Transverse colon (tissue), 4 donors: ENCODE results near the gene GPANK1. TPM values are rescaled to one million over a fixed set of nuclear protein-coding genes. Genes with fewer than 3 reads are reported as not detected.
A peak's percentile ranks its signal among the peaks of the same experiment; 100 is the strongest.

ENCODE experiments used
- DNase-seq: peaks from one replicate; pipeline ENCODE4 v3.0.0-alpha.2; 2019
- H3K27ac ChIP-seq, 4 donors: fragments of 200-600 bp; sonication (generic); 2 replicates each; pipeline ENCODE4 v1.5.1; 2016 to 2018; ENCODE audit warnings: inconsistent platforms in 4 of 4
- H3K27me3 ChIP-seq: fragments of 200-600 bp; sonication (generic); 2 replicates; pipeline ENCODE4 v1.5.1; 2017; ENCODE audit warnings: inconsistent platforms
- H3K36me3 ChIP-seq, 4 donors: fragments of 200-600 bp; sonication (generic); 2 replicates each; pipeline ENCODE4 v1.5.1; 2017 to 2019; ENCODE audit warnings: inconsistent platforms in 4 of 4
- H3K4me1 ChIP-seq, 4 donors: fragments of 200-600 bp; sonication (generic); 2 replicates each; pipeline ENCODE4 v1.5.1; 2017 to 2020; ENCODE audit warnings: inconsistent platforms in 4 of 4
- H3K4me3 ChIP-seq, 4 donors: fragments of 200-600 bp; sonication (generic); 1 replicate in 1 of 4; 2 replicates in 3 of 4; pipeline versions ENCODE4 v1.5.1 to v1.6.1; 2017 to 2019; ENCODE audit warnings: inconsistent platforms in 4 of 4
- H3K9me3 ChIP-seq, 2 donors: fragments of 200-600 bp; sonication (generic); 2 replicates each; pipeline ENCODE4 v1.5.1; 2017 to 2019; ENCODE audit warnings: inconsistent platforms in 2 of 2
- CTCF ChIP-seq, 5 experiments: fragments of 200-600 bp in 3 of 5; fragments of 450-650 bp in 2 of 5; sonication (generic) in 3 of 5; IDR thresholded peaks; 1 replicate in 2 of 5; 2 replicates in 3 of 5; pipeline ENCODE4 v1.5.1; 2016 to 2017; ENCODE audit warnings: antibody characterized with exemption in 5 of 5, inconsistent platforms in 3 of 5, mild to moderate bottlenecking in 2 of 5, moderate library complexity in 1 of 5
- EP300 ChIP-seq: sonication (generic); formaldehyde crosslinking; IDR thresholded peaks from one replicate; pipeline ENCODE4 v1.6.1; 2017; ENCODE audit warnings: antibody characterized with exemption, low read depth
- POLR2A ChIP-seq: fragments of 450-650 bp; IDR thresholded peaks from one replicate; pipeline ENCODE4 v1.6.1; 2016; ENCODE audit warnings: antibody characterized with exemption, mild to moderate bottlenecking, moderate library complexity
- POLR2AphosphoS5 ChIP-seq, 3 donors: sonication (generic); formaldehyde crosslinking; IDR thresholded peaks; one replicate each; pipeline ENCODE4 v1.6.1; 2016; ENCODE audit warnings: antibody characterized with exemption in 3 of 3
- WGBS, 2 donors: methylation state at CpG; one replicate each; pipeline ENCODE4 v1.1.5; 2018; ENCODE audit warnings: low coverage in 1 of 2; 5-methylcytosine and 5-hydroxymethylcytosine counted together
- in situ Hi-C, 4 donors: fragments of 200-750 bp; cut with MboI; loops; one replicate each; pipeline versions ENCODE4 v1.15.0 to v1.15.1; 2017; ENCODE audit warnings: low sequenced_read_pairs in 3 of 4, low pct_ligation_motif_present in 1 of 4, low pct_unique_long_range_greater_than_20kb in 1 of 4
- intact Hi-C: fragments of 100-400 bp; cut with DNase I; formaldehyde crosslinking; loops from one replicate; pipeline ENCODE4 v1.15.1; 2023; ENCODE audit warnings: low total_unique reads
- total RNA-seq, 4 donors: library from RNA; depleted of rRNA; stranded (reverse); fragments of >200 nt; gene quantifications; one replicate each; pipeline ENCODE4 v1.1.0, GENCODE V29; 2016

Gene GPANK1
- 10 to 100 TPM in 3 of 4 donors, 1 to 10 TPM in 1; 2.4 to 32.9 (median 23.2) TPM for total RNA-seq

DNA sequence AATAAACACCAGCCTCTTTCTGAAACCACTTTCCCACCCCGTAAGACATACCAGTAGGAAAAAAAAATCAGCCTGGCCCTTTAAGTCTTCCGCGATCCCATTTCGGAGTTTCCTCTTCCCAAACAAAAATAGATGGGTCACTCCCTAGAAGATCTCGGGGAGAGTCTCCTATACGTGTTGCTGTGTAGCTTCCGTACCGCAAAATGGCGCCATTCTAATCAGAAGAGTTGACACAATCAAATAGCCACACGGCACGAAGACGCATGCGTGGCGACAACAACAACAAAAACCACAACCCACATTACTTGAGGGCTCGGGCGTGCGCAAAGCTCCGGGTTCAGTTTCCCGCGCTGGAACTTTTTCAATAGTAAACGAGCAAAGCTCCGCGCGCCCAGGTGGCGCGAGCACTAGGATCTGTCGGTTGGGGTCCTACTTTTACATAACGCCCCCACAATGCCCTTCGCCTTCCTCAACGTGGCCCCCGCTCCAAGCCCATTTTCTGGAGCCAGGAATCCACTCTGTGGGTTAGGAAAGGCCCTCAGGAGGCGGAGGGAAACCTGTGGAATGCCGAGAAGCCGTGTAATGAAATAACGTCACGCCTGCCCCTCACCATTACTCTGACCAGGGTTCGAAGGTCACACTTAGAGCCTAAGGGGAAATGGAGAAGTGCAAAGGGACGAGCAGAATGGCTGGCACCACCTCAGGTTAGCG, at the start of gene GPANK1:
Gene GPANK1, minus strand, starts transcription at position 208 of the 711 bp plus-strand sequence. CDS start 519 bp downstream, outside the sequence.
- WGBS, 2 donors, result 0 to 1% methylated on average over 1 to 38 of the region's 39 CpGs
- DNase-seq, result peak; percentile 93
- in situ Hi-C loops (no loop called here), intact Hi-C loops (no loop called here)
- H3K36me3 ChIP-seq, result peaks cover 0 to 35% (median 14%) of the 10 kb centered on the region in 4 donors
- TF ChIP-seq POLR2A (peak; percentile 66), EP300 (no peak), POLR2AphosphoS5 (IDR thresholded peaks at IDR 0.05) (peak; percentile 81 to 89 (median 84)), CTCF (IDR thresholded peaks at IDR 0.05) (no peak)
- peak within 1 kb of the TSS; percentile 47 to 96 (median 84) for H3K4me3 ChIP-seq
- H3K9me3 ChIP-seq, result no peaks in the 10 kb centered on the region
- peaks cover 23 to 55% (median 31%) of the 10 kb centered on the region in 4 donors for H3K4me1 ChIP-seq
- peak within 1 kb of the TSS; percentile 93 to 99 (median 98) for H3K27ac ChIP-seq
- no peaks in the 10 kb centered on the region for H3K27me3 ChIP-seq

DNA sequence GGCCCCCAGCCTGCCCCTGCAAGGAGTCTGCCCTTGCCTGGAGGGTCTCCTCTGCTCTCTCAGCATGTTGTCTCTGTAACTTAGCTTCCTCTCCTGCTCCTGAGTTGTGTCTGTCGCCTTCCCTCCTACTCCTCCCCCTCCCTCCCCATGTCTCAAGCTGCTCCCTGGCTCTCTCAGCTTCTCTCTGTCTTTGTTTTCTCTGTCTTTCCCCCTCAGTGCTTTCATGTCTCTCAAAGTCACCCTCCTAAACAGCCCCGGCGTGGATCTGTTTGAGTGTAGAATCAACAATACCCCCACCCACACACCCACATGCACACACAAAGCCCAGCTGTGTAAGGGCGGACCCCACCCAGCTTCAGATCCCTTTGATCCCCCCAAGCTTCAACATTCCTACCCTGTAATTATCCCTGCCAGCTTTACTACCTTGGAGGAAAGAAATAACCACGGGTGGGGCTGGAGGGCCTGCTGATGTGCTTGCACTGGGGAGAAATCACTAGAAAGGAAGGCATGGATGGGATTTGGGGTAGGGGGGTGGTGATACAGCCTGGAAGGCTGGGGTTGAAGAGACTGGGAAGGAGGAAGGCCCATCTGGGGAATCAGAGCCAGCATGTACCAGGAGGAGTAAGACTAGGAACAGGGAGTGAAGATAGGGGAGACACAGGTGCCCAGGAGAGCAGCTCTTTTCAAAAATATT, 49.3 kb upstream of the GPANK1 start:
- H3K36me3 ChIP-seq, result no peaks in the 10 kb centered on the region
- H3K9me3 ChIP-seq, result no peaks in the 10 kb centered on the region
- no peaks in the 10 kb centered on the region for H3K27me3 ChIP-seq
- no peak for TF ChIP-seq POLR2AphosphoS5 (IDR thresholded peaks at IDR 0.05)
- no peak for TF ChIP-seq POLR2A
- TF ChIP-seq CTCF (IDR thresholded peaks at IDR 0.05), result no peak
- no peak for TF ChIP-seq EP300
- WGBS, 2 donors, result 20 to 23% methylated on average over 5 of the region's 5 CpGs
- in situ Hi-C loops, result no loop called here
- H3K27ac ChIP-seq, result peak overlapping the region; percentile 38 to 64 (median 48)
- intact Hi-C loops, result no loop called here
- H3K4me1 ChIP-seq, result peaks cover 0 to 43% (median 31%) of the 10 kb centered on the region in 4 donors
- peak; percentile 34 for DNase-seq
- H3K4me3 ChIP-seq, result no peak overlapping the region

GRCh38 chr6:31713465-31713864, 48.7 kb upstream of the GPANK1 start:
- Histone ChIP-seq H3K36me3 (no peaks in the 10 kb centered on the region), H3K27me3 (no peaks in the 10 kb centered on the region), H3K27ac (peak overlapping the region; percentile 38 to 64 (median 48)), H3K4me3 (no peak overlapping the region), H3K4me1 (peaks cover 0 to 37% (median 24%) of the 10 kb centered on the region in 4 donors), H3K9me3 (no peaks in the 10 kb centered on the region)
- in situ Hi-C loops, result no loop called here
- intact Hi-C loops, result no loop called here
- no peak for DNase-seq
- TF ChIP-seq EP300, result no peak
- TF ChIP-seq CTCF (IDR thresholded peaks at IDR 0.05), result no peak
- no peak for TF ChIP-seq POLR2A
- no peak for TF ChIP-seq POLR2AphosphoS5 (IDR thresholded peaks at IDR 0.05)
- 62 to 63% methylated on average over 2 to 4 of the region's 4 CpGs for WGBS, 2 donors

- intact Hi-C loops (no loop called here), in situ Hi-C loops (no loop called here)
- peaks cover 0 to 28% (median 15%) of the 10 kb centered on the region in 4 donors for H3K4me1 ChIP-seq
- 85% methylated on average over 8 of the region's 8 CpGs; no CpG with 5 or more reads in 1 of the 2 donors for WGBS, 2 donors
- H3K4me3 ChIP-seq, result no peak overlapping the region
- no peaks in the 10 kb centered on the region for H3K27me3 ChIP-seq
- DNase-seq, result peak; percentile 45
- H3K27ac ChIP-seq, result no peak overlapping the region
- H3K9me3 ChIP-seq, result no peaks in the 10 kb centered on the region
- no peak for TF ChIP-seq POLR2A
- TF ChIP-seq CTCF (IDR thresholded peaks at IDR 0.05), result peak in 1 of 5 experiments; percentile 39
- no peaks in the 10 kb centered on the region for H3K36me3 ChIP-seq
Observed at GRCh38 chr6:31712296-31712695, 47.5 kb upstream of the GPANK1 start.
